CD4-positive, alpha-beta T cell treated with Interleukin-21 for 1 hour (primary cell): ENCODE data around the gene CD69.
A peak's percentile ranks its signal among the peaks of the same experiment; 100 is the strongest.
"Not testable (repeated sequence)": the region's sequence is repeated elsewhere in the genome, so short reads cannot be mapped to it uniquely, and the experiment has no call there.

Source experiments
- DNase-seq: peaks from one replicate; pipeline ENCODE4 v3.0.0-alpha.2; 2020

CD69 gene

DNA sequence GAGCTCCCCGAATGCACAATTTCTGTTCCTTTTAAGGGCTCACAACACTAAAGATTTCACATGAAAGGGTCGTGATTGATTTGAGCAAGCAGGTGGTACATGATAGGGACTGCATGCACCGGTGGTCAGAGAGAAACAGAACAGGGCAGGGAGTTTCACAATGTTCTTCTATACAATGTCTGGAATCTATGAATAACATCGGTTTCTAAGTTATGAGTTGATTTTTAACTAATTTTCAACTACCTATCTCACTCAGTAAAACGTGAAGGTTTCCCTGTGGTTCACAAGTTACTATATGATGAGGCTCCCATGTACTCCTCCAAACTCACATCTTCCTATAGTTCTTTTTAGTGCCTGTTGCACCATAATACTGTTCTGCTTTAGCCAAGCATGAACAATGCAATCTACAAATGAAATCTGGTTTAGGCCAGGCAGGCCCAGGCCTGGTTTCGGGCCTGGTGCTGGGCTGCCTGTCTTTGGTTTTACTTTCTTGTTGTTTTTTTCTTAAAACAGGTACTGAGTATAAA, 47.6 kb downstream of the CD69 start:
- DNase-seq = not testable (repeated sequence)

DNA sequence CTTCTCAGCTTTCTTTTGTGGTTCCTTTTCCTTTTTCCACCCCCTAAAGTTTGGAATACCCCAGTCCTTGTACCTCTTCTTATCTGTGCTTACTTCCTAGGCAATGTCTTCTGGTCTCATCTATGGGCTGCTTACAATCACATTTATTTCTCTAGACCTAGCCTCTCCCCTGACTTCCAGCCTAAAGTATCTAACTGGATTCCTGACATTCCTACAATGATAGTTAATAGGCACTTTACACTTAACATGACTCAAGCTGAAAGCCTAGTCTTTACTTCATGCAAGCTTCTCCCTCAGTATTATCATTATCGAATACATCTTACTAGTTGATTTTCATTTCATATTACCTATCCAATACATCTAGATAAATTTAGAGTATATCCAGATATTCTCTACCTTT, 49.0 kb downstream of the CD69 start:
- DNase-seq = no peak

DNA sequence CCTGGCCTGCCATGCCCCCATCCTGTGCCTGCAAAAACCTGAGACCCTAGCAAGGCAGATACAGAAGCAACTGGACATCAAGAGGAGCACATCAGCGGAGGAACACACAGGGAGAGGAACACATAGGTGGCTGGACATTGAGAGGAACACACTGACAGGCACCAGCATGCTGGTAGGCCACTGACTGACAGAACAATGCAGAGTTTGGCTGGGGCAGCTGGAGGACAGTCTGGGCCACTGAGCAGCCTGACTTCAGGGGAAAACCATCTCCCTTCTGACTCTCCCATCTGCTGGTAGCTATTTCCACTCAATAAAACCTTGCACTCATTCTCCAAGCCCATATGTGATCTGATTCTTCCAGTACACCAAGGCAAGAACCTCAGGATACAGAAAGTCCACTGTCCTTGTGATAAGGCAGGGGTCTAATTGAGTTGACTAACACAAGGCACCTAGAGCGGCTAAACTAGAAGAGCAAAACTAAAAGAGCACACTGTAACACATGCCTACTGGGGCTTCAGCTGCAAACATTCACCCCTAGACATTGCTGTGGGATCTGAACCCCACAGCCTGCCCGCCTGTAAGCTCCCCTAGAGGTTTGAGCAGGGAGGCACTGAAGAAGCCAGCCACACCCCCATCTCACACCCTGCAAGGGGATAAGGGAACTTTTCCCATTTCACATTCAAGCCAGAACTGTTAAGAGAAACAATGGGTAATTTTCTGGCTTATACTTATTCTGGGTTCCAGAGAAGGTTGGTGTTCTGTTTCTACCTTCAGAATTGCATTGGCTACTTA, 49.9 kb downstream of the CD69 start:
- DNase-seq = no peak

DNA sequence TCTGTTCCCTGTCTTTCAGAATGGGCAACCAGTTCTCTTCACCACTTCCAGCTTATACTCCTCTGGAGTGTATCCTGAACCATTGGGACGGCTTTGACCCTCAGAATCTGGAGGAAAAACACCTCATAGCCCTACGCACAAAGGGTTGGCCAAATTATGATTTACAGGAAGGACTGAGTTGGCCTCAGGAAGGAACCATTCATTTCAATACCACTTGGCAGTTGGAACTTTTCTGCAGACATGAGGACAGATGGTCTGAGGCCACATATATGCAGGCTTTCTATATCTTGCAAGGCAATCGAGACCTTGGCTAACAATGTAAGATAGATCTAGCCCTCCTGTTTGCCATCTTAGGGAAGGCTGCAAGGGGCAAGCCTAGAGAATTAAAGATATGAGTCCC, 51.8 kb downstream of the CD69 start:
- DNase-seq = no peak

GRCh38 chr12:9707864-9708808, 52.6 kb downstream of the CD69 start:
- DNase-seq = peak; percentile 82

GRCh38 chr12:9707356-9707755, 53.3 kb downstream of the CD69 start:
- DNase-seq = peak; percentile 35

- DNase-seq = no peak
Observed at GRCh38 chr12:9706086-9706685, 54.5 kb downstream of the CD69 start.

- DNase-seq = not testable (repeated sequence)
Observed at GRCh38 chr12:9704561-9704960, 56.1 kb downstream of the CD69 start.
